Neuronal stem cell (in vitro differentiated cells): Measurements from ENCODE around the gene EFCAB9.

Source experiments
- DNase-seq: peaks from one replicate; pipeline ENCODE4 v3.0.0-alpha.2; 2013; ENCODE audit warnings: low spot score
- H2AFZ ChIP-seq: one replicate; pipeline ENCODE4 v1.6.1; 2013; ENCODE audit warnings: mild to moderate bottlenecking, low read length, inconsistent platforms
- H2AK5ac ChIP-seq: 2 replicates; pipeline ENCODE4 v1.6.1; 2013; ENCODE audit warnings: low read depth, mild to moderate bottlenecking, inconsistent platforms, low read length, moderate library complexity, mixed read lengths
- H2BK120ac ChIP-seq: 2 replicates; pipeline ENCODE4 v1.6.1; 2013; ENCODE audit warnings: low read depth, mild to moderate bottlenecking, inconsistent platforms, low read length, moderate library complexity, mixed read lengths
- H2BK12ac ChIP-seq: one replicate; pipeline ENCODE4 v1.6.1; 2013; ENCODE audit warnings: low read length, inconsistent platforms
- H2BK15ac ChIP-seq: 2 replicates; pipeline ENCODE4 v1.6.1; 2013; ENCODE audit warnings: mild to moderate bottlenecking, low read length, inconsistent platforms, mixed read lengths
- H2BK5ac ChIP-seq: one replicate; pipeline ENCODE4 v1.6.1; 2013; ENCODE audit warnings: inconsistent platforms, mild to moderate bottlenecking, low read length, moderate library complexity
- H3K14ac ChIP-seq: one replicate; pipeline ENCODE4 v1.6.1; 2013; ENCODE audit warnings: low read length, inconsistent platforms
- H3K18ac ChIP-seq: 2 replicates; pipeline ENCODE4 v1.6.1; 2013; ENCODE audit warnings: low read length, inconsistent platforms
- H3K23ac ChIP-seq: 2 replicates; pipeline ENCODE4 v1.6.1; 2013; ENCODE audit warnings: low read depth, mild to moderate bottlenecking, mixed read lengths, low read length, inconsistent platforms; ENCODE audit not compliant: poor library complexity
- H3K27ac ChIP-seq: replicated peaks from 3 replicates; pipeline ENCODE4 v1.5.1; 2013; ENCODE audit warnings: low read length, inconsistent platforms
- H3K27me3 ChIP-seq, 3 experiments: 2 replicates each; pipeline ENCODE4 v1.6.1; 2013; ENCODE audit warnings: low read length in 3 of 3, mild to moderate bottlenecking in 2 of 3, inconsistent platforms in 1 of 3, low read depth in 1 of 3, mixed read lengths in 1 of 3, moderate library complexity in 1 of 3; ENCODE audit not compliant: control insufficient read depth in 3 of 3, insufficient read depth in 3 of 3
- H3K36me3 ChIP-seq, 2 donors: replicated peaks in 1 of 2; 2 replicates each; pipeline ENCODE4 v1.6.1; 2013; ENCODE audit warnings: low read length in 2 of 2; ENCODE audit not compliant: control insufficient read depth in 2 of 2, insufficient read depth in 2 of 2
- H3K4ac ChIP-seq: 2 replicates; pipeline ENCODE4 v1.6.1; 2013; ENCODE audit warnings: inconsistent platforms, mild to moderate bottlenecking, low read length, moderate library complexity
- H3K4me1 ChIP-seq, 2 donors: 1 replicate in 1 of 2; 2 replicates in 1 of 2; pipeline ENCODE4 v1.6.1; 2013; ENCODE audit warnings: low read length in 2 of 2, low read depth in 1 of 2; ENCODE audit not compliant: control insufficient read depth in 2 of 2, insufficient read depth in 1 of 2
- H3K4me2 ChIP-seq: one replicate; pipeline ENCODE4 v1.6.1; 2013; ENCODE audit warnings: mild to moderate bottlenecking, low read length, inconsistent platforms; ENCODE audit not compliant: insufficient read depth, poor library complexity, severe bottlenecking
- H3K4me3 ChIP-seq, 2 donors: 2 replicates each; pipeline ENCODE4 v1.5.1; 2013; ENCODE audit warnings: low read length in 2 of 2, mild to moderate bottlenecking in 2 of 2, inconsistent platforms in 1 of 2, moderate library complexity in 1 of 2
- H3K79me1 ChIP-seq: one replicate; pipeline ENCODE4 v1.6.1; 2013; ENCODE audit warnings: low read depth, mild to moderate bottlenecking, inconsistent platforms, low read length, moderate library complexity
- H3K9ac ChIP-seq: one replicate; pipeline ENCODE4 v1.6.1; 2013; ENCODE audit warnings: mild to moderate bottlenecking, low read depth, low read length, inconsistent platforms; ENCODE audit not compliant: poor library complexity
- H3K9me3 ChIP-seq, 2 donors: replicated peaks in 1 of 2; 2 replicates each; pipeline versions ENCODE3 to v1.6.1; 2013; ENCODE audit warnings: low read length in 2 of 2, mild to moderate bottlenecking in 2 of 2, inconsistent platforms in 1 of 2, low read depth in 1 of 2, mixed read lengths in 1 of 2, moderate library complexity in 1 of 2; ENCODE audit not compliant: control insufficient read depth in 2 of 2, insufficient read depth in 1 of 2
- H4K8ac ChIP-seq: one replicate; pipeline ENCODE4 v1.6.1; 2013; ENCODE audit warnings: low read depth, mild to moderate bottlenecking, inconsistent platforms, low read length, moderate library complexity
- H4K91ac ChIP-seq: one replicate; pipeline ENCODE4 v1.6.1; 2013; ENCODE audit warnings: low read length, low read depth, mild to moderate bottlenecking, inconsistent platforms; ENCODE audit not compliant: poor library complexity
- WGBS, 2 donors: extraction: QIAGEN DNeasy Blood & Tissue Kit; methylation state at CpG; one replicate each; pipeline ENCODE4 v1.1.7; 2013; ENCODE audit warnings: missing lambda C conversion rate in 2 of 2, mixed read lengths in 1 of 2; ENCODE audit not compliant: insufficient read length in 2 of 2, insufficient replicate concordance in 1 of 2; ENCODE audit errors: extremely low coverage in 2 of 2; 5-methylcytosine and 5-hydroxymethylcytosine counted together

Gene EFCAB9

GRCh38 chr5:172235827-172236736 is 42.1 kb downstream of the EFCAB9 start:
- no peak overlapping the region for H4K8ac ChIP-seq
- no peak overlapping the region for H2AK5ac ChIP-seq
- peaks cover 3% of the 10 kb centered on the region for H3K79me1 ChIP-seq
- H3K23ac ChIP-seq, result no peak overlapping the region
- no peak overlapping the region for H2BK5ac ChIP-seq
- no peak for DNase-seq
- WGBS, 2 donors, result 100% methylated on average over 1 of the region's 3 CpGs
- H4K91ac ChIP-seq, result no peak overlapping the region
- H3K4me2 ChIP-seq, result no peak overlapping the region
- no peaks in the 10 kb centered on the region for H3K27me3 ChIP-seq
- H3K14ac ChIP-seq, result no peak overlapping the region
- H3K4ac ChIP-seq, result no peak overlapping the region
- H3K36me3 ChIP-seq, result peaks cover 5 to 52% of the 10 kb centered on the region in 2 donors
- no peak overlapping the region for H2BK15ac ChIP-seq
- no peaks in the 10 kb centered on the region for H3K9me3 ChIP-seq
- H2BK120ac ChIP-seq, result no peak overlapping the region
- H3K18ac ChIP-seq, result no peak overlapping the region
- no peak overlapping the region for H3K4me3 ChIP-seq
- H3K9ac ChIP-seq, result no peak overlapping the region
- no peak overlapping the region for H2AFZ ChIP-seq
- H3K27ac ChIP-seq, result no peak overlapping the region
- H2BK12ac ChIP-seq, result no peak overlapping the region
- no peaks in the 10 kb centered on the region for H3K4me1 ChIP-seq

- Histone ChIP-seq H2BK120ac (no peak overlapping the region), H3K4me1 (no peaks in the 10 kb centered on the region), H2BK5ac (no peak overlapping the region), H3K79me1 (peaks cover 1% of the 10 kb centered on the region), H4K91ac (no peak overlapping the region), H4K8ac (no peak overlapping the region), H3K27me3 (no peaks in the 10 kb centered on the region), H2AFZ (no peak overlapping the region), H3K27ac (no peak overlapping the region), H3K14ac (no peak overlapping the region), H3K9ac (no peak overlapping the region), H3K23ac (no peak overlapping the region), H3K9me3 (peaks cover 2 to 6% of the 10 kb centered on the region in 2 donors), H2BK15ac (no peak overlapping the region), H3K4me3 (no peak overlapping the region), H3K18ac (no peak overlapping the region), H2AK5ac (no peak overlapping the region), H3K4ac (no peak overlapping the region), H3K4me2 (no peak overlapping the region), H2BK12ac (no peak overlapping the region), H3K36me3 (peaks cover 5 to 48% of the 10 kb centered on the region in 2 donors)
- no peak for DNase-seq
- WGBS, 2 donors, result 100% methylated on average over 1 of the region's 1 CpG
Measured at GRCh38 chr5:172238334-172238733, 44.4 kb downstream of the EFCAB9 start.

GRCh38 chr5:172243302-172243701 is 49.3 kb downstream of the EFCAB9 start:
- WGBS, 2 donors, result no CpG with 5 or more reads among the region's 3 CpGs
- Histone ChIP-seq H3K36me3 (peaks cover 3 to 47% of the 10 kb centered on the region in 2 donors), H3K18ac (no peak overlapping the region), H3K9ac (no peak overlapping the region), H3K4ac (no peak overlapping the region), H3K4me3 (no peak overlapping the region), H3K79me1 (no peaks in the 10 kb centered on the region), H3K9me3 (peaks cover 2 to 6% of the 10 kb centered on the region in 2 donors), H2AK5ac (no peak overlapping the region), H3K14ac (no peak overlapping the region), H3K27me3 (no peaks in the 10 kb centered on the region), H4K8ac (no peak overlapping the region), H2BK5ac (no peak overlapping the region), H2BK15ac (no peak overlapping the region), H3K4me1 (no peaks in the 10 kb centered on the region), H2BK12ac (no peak overlapping the region), H2BK120ac (no peak overlapping the region), H3K27ac (no peak overlapping the region), H3K4me2 (no peak overlapping the region), H3K23ac (no peak overlapping the region), H2AFZ (no peak overlapping the region), H4K91ac (no peak overlapping the region)
- DNase-seq, result no peak

- no peak overlapping the region for H2BK15ac ChIP-seq
- H3K79me1 ChIP-seq, result no peaks in the 10 kb centered on the region
- no peak overlapping the region for H4K91ac ChIP-seq
- no peak overlapping the region for H3K18ac ChIP-seq
- no peak overlapping the region for H3K4ac ChIP-seq
- DNase-seq, result no peak
- no peak overlapping the region for H4K8ac ChIP-seq
- H2BK5ac ChIP-seq, result no peak overlapping the region
- no peak overlapping the region for H3K4me2 ChIP-seq
- no peak overlapping the region for H2AK5ac ChIP-seq
- H3K4me1 ChIP-seq, result no peaks in the 10 kb centered on the region
- H3K14ac ChIP-seq, result no peak overlapping the region
- peaks cover 3 to 58% of the 10 kb centered on the region in 2 donors for H3K36me3 ChIP-seq
- H3K9me3 ChIP-seq, result peaks cover 2 to 18% of the 10 kb centered on the region in 2 donors
- H2AFZ ChIP-seq, result no peak overlapping the region
- no peak overlapping the region for H3K4me3 ChIP-seq
- WGBS, 2 donors, result no CpG with 5 or more reads among the region's 2 CpGs
- H2BK12ac ChIP-seq, result no peak overlapping the region
- H3K27me3 ChIP-seq, result no peaks in the 10 kb centered on the region
- no peak overlapping the region for H3K23ac ChIP-seq
- no peak overlapping the region for H2BK120ac ChIP-seq
- H3K27ac ChIP-seq, result no peak overlapping the region
- no peak overlapping the region for H3K9ac ChIP-seq
Measured at GRCh38 chr5:172245046-172245445, 51.1 kb downstream of the EFCAB9 start.
